AG04450 (cell line): ENCODE measurements around the gene ACTN2. TPM values are rescaled to one million over a fixed set of nuclear protein-coding genes. Genes with fewer than 3 reads are reported as not detected.

Source experiments
- CTCF ChIA-PET: fragments of 300-600, 350-600 bp; formaldehyde crosslinking; extraction: SDS; loops from one replicate; lab custom pipeline; 2022; ENCODE audit warnings: antibody characterized with exemption, inconsistent platforms; lab: Charles Lee
- POLR2A ChIA-PET: fragments of 350-600 bp; formaldehyde crosslinking; extraction: SDS; loops from one replicate; lab custom pipeline; 2021; ENCODE audit warnings: antibody characterized with exemption, inconsistent platforms; lab: Yijun Ruan, JAX
- DNase-seq: peaks from one replicate; pipeline ENCODE4 v3.0.0-alpha.2; 2011; ENCODE audit warnings: low read depth, low spot score
- H3K27ac ChIP-seq: one replicate; pipeline ENCODE4 v1.5.1; 2012; ENCODE audit warnings: low read depth, low read length, control low read depth
- H3K27me3 ChIP-seq: one replicate; pipeline ENCODE4 v1.6.0; 2012; ENCODE audit warnings: low read length; ENCODE audit not compliant: control insufficient read depth, insufficient read depth
- H3K4me3 ChIP-seq: 2 replicates; pipeline ENCODE4 v1.5.1; 2011; ENCODE audit warnings: mild to moderate bottlenecking, low read depth, low read length, control low read depth
- H3K9me3 ChIP-seq: 2 replicates; pipeline ENCODE4 v1.5.1; 2012; ENCODE audit warnings: low read length; ENCODE audit not compliant: control insufficient read depth, insufficient read depth
- CTCF ChIP-seq: IDR thresholded peaks from 2 replicates; pipeline ENCODE4 v1.5.1; 2011; ENCODE audit warnings: low read depth, low read length, control low read depth, inconsistent platforms
- polyA plus RNA-seq: library from polyadenylated mRNA; depleted of rRNA; stranded (reverse); fragments of >200 nt; gene quantifications from 2 replicates; pipeline ENCODE4 v1.2.3, GENCODE V29; 2011

The ACTN2 gene
- polyA plus RNA-seq, 1 experiment: not detected

DNA sequence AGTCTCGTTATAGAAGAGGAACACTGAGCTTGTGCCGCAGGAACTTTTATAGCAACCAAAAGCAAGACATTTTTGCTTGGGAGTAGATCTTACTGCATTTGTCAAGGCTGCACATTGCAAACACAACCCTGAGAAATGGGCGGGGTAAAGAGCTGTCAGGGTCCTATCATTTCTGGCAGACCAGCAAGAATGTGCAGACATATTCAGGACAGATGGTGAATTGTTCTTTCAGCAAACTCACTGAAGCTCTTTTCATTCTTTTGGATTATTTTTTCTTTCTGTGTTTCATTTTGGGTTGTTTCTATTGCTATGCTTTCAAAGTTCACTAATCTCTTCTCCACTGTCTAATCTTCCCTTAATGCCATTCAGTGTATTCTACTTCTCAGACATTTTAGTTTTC lies 5.1 kb upstream of the ACTN2 start:
- DNase-seq: no peak
- CTCF ChIA-PET: no interaction called here
- H3K27me3 ChIP-seq: no peaks in the 10 kb centered on the region
- no peak for TF ChIP-seq CTCF
- no peaks in the 10 kb centered on the region; the same call in 1 of the 2 replicates for H3K9me3 ChIP-seq
- POLR2A ChIA-PET: no interaction called here
- no peak overlapping the region for H3K4me3 ChIP-seq
- H3K27ac ChIP-seq: no peak overlapping the region

- POLR2A ChIA-PET: no interaction called here
Measured at GRCh38 chr1:236685205-236685916, 938 bp upstream of the ACTN2 start.

DNA sequence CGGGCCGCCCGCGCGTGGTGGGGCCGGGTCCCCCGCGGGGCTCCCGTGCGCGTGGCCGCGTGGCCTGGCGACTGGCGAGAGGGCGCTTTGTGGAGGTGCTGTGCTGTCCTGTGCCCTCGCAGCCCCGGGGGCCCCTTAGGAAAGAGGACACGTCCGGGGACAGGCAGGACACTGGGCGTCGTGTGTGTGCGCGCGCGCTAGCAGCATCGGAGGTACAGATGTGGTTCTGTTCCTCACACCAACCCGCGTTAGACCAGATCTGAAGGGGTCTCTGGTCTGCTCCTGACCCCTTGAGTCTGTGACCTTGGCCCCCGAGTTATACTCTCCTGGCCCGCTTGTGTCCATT lies 489 bp downstream of the ACTN2 start:
- no peak for TF ChIP-seq CTCF
- DNase-seq: no peak
- peak overlapping the region; percentile 45 for H3K4me3 ChIP-seq
- ChIA-PET CTCF (no interaction called here), POLR2A (no interaction called here)
- no peaks in the 10 kb centered on the region; the same call in none of the 2 replicates for H3K9me3 ChIP-seq
- H3K27ac ChIP-seq: no peak overlapping the region
- H3K27me3 ChIP-seq: peaks cover 9% of the 10 kb centered on the region

More at GRCh38 chr1:236685205-236685916, 938 bp upstream of the ACTN2 start:
- Histone ChIP-seq H3K27me3 (peaks cover 9% of the 10 kb centered on the region), H3K4me3 (no peak overlapping the region), H3K27ac (no peak overlapping the region), H3K9me3 (no peaks in the 10 kb centered on the region; the same call in none of the 2 replicates)
- no peak for DNase-seq
- CTCF ChIA-PET: no interaction called here
- TF ChIP-seq CTCF: no peak

GRCh38 chr1:236687273-236687672 lies 974 bp downstream of the ACTN2 start:
- no peak for DNase-seq
- no peak for TF ChIP-seq CTCF
- ChIA-PET POLR2A (no interaction called here), CTCF (no interaction called here)
- H3K27ac ChIP-seq: no peak overlapping the region
- H3K4me3 ChIP-seq: no peak overlapping the region
- H3K27me3 ChIP-seq: peaks cover 9% of the 10 kb centered on the region
- no peaks in the 10 kb centered on the region; the same call in none of the 2 replicates for H3K9me3 ChIP-seq

DNA sequence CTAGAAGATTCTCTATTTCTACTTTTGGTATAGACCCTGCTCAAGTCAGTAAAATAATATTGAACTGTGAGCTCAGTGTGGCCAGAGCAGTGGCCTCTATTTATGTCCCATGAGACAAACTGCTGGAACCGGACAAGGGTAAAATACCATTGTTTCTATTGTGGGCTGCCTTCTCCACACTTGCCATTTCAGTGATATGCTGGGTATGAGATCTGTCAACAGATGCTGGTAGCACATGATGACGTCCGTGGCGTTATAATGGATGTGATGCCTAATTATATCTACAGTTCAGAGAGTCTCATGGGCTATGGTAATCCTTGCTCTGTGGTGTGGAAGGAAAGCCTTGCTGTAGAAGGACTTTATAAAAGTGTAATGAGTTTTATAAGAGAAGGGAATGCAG lies 2.4 kb downstream of the ACTN2 start:
- Histone ChIP-seq H3K27me3 (peaks cover 9% of the 10 kb centered on the region), H3K4me3 (no peak overlapping the region), H3K9me3 (no peaks in the 10 kb centered on the region; the same call in none of the 2 replicates), H3K27ac (no peak overlapping the region)
- ChIA-PET POLR2A (no interaction called here), CTCF (no interaction called here)
- no peak for DNase-seq
- no peak for TF ChIP-seq CTCF
